Nucleus accumbens (tissue), 56 donors: ENCODE measurements around the gene C2CD3.
"Not testable (repeated sequence)": the region's sequence is repeated elsewhere in the genome, so short reads cannot be mapped to it uniquely, and the experiment has no call there.

ENCODE experiments used
- DNase-seq, 56 donors: peaks; one replicate each; lab custom pipeline; 2025; lab: John Stamatoyannopoulos, UW

The C2CD3 gene

DNA sequence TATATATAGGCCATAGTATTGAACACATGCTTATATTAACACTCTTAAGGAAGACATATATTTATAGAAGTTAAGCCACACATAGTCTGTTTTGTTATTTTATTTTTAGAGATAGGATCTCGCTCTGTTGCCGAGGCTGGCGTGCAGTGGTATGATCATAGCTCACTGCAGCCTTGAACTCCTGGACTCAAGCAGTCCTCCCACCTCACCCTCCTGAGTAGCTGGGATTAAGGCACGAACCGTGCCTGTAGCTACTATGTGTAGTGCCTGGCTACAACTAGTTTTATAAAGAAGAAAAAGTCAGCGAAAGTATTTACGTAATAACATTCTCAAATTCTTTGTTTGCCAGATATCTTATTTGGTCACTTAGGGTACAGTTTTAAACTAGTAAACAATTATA lies 182.6 kb downstream of the C2CD3 start:
- DNase-seq = no peak

DNA sequence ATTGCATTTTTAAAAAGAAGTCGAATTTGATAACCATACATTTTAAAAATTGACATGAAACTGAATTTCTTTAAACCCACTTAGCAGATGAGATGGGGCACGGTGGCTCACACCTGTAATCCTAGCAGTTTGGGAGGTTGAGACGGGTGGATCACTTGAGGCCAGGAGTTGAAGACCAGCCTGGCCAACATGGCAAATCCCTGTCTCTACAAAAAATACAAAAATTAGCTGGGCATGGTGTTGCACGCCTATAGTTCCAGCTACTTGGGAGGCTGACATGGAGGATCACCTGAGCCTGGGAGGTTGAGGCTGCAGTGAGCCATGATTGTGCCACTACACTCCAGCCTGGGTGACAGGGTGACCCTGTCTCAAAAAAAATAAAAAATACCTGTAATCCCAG lies 185.1 kb downstream of the C2CD3 start:
- not testable (repeated sequence) for DNase-seq

DNA sequence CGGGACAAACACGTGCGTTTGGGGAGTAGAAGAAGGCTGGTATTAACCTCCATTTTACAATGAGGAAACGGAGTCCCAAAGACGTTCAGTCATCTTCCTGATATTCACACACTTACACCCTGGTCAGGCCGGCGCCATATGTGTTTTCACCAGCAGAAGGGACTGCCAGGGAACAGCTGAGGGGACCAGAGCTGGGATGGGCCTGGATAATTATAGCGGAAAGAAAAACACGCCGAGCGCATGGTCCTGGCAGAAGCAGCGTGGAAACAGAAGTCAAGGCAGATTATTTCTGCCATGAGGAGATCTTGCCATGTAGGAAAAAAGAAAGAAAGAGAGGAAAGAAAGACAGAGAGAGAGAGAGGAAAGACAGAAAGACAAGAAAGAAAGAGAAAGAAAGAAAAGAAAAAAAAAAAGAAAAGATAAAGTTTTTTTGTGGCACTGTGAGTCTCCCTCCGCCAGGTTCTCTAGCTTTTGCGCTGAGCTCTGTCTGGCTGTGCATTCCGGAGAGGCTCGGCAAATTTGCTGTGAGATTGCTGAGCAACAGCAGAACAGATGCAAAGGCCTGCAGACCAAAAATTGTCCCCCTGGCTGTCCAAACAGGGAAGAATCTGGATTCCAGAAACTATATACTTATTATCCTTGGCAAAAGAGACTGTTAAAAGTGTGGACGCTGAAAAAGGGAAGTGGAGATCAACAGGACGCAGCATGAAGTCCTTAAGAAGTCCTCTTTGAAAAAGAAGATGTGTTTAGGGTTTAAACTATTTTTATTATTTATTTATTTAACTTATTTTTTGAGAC lies 186.9 kb downstream of the C2CD3 start:
- DNase-seq = no peak

DNA sequence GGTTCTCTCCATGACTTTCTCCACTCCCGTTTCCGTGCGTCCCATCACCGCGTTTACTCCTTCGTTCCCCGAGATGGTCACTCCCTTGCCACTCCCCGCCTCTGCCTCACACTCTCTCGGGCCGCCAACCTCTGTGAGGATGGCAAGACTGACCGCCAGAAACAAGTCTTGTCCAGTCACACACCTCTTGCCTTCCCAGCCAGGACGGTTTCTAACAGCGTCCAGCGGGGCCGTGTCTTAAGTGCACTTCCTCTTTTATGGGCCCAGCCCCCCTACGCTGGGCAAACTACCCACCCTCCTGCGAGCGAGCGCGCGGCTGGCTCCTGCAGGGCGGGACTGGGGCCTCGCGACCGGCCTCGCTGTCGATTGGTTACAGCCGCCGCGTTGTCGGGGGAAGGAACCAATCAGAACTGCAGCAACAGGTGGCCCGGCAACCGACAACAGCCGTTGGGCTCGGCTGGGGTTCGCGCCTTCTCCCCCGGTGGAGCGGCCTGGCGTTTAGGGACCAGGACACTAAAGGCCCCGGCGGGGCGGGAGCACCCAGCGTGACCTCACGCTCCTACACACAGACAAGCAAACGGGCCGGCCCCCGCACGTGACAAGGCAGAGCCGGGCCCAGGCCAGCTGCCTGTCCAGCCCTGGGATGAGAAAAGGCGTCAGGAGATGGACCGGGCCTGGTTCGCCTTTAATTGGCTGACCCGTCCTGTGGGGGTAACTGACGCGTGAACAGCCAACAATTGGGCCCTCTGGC lies 187.6 kb downstream of the C2CD3 start:
- peak; percentile 38 to 96 (median 89) for DNase-seq

DNA sequence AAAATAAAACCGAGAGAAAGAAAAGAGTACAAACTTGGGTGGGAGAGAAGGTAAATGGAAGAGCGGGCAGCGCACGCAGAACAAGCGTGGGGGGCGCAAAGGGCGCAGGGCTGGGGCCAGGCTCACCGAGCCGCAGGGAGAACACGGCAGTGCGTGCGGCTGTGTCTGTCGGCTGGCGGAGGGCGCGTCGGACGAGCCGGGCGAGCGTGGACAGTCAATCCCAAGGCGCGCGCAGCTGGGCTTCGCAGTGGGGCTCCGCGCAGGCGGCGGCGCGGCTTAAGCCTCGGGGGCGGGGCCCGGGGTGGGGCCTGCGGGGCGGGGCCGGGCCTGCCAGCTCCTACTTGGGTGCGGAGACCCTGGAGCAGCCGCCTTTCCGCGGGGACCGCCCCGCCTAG lies 188.2 kb downstream of the C2CD3 start, which contains the start of gene UCP2:
Gene UCP2, minus strand, starts transcription at position 249 of the 395 bp plus-strand sequence. CDS start 4,465 bp downstream, outside the sequence.
- peak in 53 of 56 donors; percentile 37 to 93 (median 76) for DNase-seq

DNA sequence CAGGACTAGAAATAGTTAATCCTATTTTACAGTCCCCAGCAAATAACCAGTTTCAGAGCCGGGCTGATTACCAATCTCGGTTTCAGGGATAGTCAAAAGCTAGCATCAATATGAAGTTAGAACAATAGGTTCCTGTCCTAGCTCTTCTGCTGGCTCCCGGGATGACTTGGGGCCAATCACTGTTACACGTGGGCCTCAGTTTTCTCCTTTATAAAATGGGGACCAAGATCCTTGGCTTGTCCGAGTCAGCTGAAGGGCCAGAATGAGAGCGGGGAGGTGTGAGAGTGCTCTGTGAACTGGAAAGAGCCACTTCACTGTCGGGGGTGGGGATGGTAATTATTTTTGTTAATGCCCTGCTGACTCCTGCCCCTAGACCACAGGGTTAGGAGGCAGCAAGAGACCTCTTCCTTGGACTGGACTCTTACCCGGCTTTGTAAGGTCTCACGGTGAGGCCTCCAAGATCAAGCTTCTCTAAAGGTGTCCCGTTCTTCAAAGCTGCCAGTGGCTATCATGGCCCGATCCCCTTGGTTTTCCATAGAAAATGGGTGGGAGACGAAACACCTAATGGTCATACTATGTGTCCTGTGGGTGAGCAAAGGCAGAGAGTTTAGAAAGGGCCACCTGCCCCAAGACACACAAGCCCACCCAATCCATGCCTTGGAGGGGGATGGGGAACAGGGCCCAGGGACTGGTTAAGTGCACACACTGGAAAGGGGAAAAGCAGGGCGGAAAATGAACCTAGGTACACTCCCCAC lies 189.6 kb downstream of the C2CD3 start:
- DNase-seq = no peak

DNA sequence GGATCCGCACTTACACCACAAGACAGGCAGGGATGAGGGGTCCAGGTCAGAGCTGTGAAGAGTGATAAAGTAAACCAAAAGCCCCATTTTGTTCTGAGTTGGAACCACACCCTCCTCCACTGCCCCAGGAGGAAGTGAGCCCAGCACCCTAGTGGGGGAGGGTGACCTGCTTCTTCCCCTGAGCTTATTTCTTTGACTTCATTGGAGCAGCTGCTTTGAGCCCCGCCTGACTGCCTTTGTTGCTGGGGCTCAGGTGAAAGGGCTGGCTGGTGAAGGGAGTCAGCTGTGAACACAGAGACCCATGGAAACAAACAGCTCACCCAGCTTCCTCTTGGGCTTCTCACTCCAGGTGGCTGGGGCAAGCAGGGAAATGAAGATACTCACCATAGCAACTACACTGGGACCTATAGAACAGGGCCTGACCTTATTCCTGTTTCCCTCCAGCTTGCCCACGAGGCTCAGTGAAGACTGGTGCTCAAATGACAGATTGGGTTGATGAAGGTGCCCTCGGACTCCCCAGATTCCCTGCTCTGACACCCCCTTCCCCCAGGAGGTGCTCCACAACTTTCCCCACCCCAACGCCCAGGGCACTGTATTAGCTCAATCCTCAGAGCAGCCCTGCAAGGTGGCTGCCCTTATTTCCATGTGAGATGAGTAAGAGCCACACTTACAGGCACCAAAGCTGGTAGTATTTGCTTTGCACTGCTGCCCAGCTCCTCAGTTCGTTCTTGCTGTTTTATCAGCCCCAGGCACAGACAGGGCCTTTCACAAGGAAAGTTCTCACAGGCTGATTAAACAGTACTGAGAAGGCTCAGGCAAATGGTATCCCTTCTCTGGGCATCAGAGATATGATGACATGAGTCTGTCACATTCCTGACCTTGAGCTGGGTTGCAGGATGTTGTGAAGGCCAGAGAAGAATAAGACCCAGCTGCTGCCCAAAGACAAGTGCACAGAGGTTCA lies 190.5 kb downstream of the C2CD3 start:
- peak in 3 of 56 donors; percentile 5 to 36 (median 16) for DNase-seq

DNA sequence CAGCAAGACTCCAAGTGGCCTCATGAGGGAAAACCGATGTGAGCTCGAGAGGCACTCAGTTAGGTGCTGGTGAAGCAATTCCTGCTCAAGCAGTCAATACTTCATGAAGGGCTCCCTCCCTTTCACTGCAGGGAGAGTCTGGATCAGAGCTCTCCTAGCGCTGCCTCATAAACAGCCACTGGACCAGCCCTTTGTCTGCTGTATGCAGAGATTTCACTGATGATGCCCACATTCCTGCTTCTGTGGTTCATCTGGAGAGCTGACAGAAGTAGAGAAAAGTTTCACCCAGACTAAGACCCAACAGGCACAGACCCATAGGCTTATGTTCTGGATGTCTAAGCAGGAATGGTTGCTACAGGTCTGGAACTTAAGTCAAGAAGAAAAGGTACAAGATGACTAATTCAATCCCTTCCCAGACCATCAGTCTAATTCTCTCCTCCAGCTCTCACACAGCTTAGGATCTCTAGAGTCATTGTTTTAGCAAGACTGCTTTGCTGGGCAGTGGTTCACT lies 192.2 kb downstream of the C2CD3 start:
- no peak for DNase-seq

DNA sequence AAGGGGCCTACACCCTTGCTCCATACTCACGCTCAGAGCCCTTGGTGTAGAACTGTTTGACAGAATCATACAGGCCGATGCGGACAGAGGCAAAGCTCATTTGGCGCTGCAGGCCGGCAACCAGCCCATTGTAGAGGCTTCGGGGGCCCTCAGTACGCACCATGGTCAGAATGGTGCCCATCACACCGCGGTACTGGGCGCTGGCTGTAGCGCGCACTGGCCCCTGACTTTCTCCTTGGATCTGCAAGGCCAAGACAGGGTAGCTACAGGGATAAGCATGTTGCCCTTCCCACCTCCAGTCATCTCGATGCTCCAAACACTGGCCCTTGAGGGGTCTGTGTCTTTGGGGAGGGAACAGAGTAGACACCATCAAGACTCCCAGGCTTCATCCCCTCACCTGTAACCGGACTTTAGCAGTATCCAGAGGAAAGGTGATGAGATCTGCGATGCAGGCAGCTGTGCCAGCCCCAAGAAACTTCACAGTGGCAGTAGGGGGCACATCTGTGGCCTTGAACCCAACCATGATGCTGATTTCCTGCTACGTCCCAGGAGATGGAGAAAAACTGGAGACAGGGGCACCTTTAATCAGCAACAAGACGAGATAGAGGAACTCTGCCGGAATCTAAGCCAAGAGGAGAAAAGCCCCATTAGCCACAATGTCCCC lies 192.8 kb downstream of the C2CD3 start:
- no peak for DNase-seq

DNA sequence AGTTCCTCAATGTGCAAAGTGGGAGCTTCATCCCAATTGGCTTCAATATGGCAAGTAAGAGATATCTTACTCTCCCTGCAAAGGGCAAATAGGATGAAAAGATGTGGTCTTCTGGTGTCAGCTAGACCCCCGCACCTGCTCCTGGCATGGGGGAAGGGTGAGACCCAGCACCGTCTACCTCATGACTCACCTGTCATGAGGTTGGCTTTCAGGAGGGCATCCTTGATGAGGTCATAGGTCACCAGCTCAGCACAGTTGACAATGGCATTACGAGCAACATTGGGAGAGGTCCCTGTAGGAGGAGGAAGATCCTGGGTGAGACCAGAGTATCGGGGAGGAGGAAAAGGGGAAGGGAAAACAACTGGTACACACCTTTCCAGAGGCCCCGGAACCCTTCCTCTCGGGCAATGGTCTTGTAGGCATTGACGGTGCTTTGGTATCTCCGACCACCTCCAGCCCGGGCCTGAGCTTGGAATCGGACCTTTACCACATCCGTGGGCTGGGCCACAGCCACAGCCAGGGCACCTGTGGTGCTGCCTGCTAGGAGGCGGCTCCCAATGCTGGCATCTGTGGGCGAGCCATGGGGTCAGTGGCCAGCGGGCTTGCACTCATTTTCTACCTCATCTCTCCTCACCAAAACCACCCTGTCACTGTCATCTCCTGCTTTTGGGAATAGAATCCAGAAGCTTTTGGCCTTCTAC lies 194.2 kb downstream of the C2CD3 start:
- no peak for DNase-seq

DNA sequence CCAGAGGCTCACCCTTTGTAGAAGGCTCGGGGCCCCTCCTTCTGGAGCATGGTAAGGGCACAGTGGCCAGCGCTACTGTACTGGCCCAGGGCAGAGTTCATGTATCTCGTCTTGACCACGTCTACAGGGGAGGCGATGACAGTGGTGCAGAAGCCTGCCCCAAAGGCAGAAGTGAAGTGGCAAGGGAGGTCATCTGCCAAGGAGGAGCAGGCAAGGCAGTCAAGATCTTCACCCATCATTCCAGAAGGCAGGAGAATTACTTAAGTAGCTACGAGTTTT lies 195.4 kb downstream of the C2CD3 start:
- DNase-seq = no peak

DNA sequence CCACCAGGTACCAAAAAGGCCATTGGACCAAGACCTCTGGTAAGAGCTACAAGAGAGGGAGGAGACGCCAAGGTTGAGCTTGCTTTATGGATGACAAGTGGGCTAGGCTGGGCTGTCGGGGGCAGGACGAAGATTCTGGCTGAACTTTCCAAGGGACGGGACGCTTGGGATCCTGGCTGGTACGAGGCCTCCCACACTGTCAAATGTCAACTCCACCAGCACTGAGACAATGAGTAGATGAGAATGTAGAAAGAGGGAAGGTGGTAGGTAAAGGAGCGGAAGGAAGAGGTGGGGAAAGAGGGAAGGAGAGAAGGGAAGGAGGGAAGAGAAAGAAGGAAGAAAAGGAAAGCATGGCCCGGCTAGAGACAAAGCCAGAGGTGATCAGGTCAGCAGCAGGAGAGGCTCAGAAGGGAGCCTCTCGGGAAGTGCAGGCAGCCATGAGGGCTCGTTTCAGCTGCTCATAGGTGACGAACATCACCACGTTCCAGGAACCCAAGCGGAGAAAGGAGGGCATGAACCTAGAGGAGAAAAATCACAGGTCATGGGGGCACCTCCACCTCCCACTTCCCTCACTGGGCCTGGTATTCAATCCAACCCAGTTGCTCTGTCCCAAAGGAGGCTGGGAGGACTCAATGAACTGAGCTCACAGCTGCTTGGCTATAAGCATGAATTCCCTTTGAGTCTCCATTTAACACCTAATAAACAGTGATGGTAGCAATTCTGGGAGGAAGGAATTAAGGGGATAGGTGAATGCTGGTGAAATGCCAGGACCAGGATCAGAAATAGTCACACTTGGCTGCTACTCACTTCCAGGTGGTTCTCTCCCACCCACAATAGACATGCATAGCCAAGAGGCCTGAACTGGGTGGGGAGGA lies 196.0 kb downstream of the C2CD3 start:
- no peak for DNase-seq

DNA sequence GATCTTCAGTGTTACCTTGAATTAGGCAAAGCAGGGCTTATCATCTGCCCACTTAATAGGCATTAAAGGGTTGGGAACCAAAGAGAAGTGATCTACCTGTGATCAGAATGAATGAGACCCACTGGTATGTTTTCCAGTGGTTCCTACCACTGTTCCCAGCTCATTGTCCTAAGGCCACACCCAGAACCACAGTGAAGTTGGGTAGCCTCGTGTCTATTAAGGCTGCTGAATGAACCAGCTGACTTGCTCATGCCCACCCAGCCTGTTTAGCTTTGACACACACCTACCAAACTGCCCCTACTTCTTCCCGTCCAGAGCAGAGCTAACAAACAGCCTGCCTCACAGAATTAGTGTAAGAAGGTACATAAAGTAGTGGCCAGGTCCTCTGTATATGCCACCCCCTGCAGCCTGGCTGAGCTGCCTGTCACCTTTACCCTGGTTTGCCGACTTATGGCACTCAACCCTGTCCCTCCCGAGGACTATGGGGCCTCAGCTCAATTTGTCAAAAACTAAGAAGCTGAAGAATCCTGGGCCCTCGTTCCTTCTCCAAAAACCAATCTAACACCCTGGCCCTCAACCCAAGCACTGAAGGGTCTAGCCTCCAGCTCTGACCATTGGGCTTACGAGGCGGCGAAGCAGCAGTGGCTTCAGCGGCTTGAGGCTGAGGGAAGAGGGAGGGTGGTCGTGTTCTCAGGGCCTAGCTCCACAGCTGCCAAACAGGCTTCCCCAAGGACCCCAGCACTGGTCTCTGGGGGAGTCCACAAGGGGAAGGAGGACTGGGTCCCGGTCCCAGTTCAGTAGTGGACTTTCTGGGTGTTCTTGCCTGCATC lies 198.0 kb downstream of the C2CD3 start:
- no peak for DNase-seq

DNA sequence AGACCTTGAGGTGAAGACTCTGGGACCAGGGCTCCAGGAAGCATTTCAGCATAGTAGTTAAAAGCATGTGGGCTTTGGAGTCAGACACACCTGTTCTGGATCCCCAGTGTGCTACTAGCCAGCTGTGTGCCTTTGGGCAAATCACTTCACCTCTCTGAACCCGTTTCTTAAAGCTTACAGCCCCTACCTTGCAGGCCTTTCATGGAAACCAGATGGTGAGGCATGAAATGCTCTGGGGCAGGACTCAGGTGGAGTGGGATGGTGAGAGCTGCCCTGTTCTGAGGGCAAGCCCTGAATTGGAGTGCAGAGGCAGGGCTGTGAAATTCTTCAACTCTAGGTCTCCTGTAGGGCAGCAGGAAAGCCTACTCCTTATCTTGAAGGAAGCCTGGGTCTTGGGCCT lies 198.6 kb downstream of the C2CD3 start:
- DNase-seq = no peak

DNA sequence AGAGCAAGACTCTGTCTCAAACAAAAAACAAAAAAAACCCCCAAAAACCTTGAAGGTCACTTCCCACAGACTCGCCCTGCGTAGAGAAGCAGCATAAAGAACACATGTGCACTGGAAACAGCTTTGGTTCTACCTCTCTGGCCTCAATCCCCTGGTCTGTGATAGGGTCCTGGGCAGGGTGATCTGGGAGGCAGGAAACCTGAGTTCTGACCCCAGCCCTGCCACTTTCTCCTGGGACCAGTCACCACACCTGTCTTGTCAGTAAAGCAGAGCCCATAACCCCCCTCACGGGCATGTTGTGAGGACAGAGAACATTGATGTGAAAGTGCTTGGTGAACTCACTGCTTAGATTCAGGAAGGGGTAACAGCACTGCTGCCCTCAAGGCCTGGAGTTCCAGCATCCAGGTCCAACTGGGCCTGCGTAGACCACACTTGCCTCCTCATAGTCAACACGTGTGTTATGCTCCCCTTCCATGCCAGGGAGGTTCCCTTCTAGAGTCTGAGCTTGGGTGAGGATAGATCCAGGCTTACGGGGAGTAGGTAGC lies 199.6 kb downstream of the C2CD3 start:
- DNase-seq = no peak

DNA sequence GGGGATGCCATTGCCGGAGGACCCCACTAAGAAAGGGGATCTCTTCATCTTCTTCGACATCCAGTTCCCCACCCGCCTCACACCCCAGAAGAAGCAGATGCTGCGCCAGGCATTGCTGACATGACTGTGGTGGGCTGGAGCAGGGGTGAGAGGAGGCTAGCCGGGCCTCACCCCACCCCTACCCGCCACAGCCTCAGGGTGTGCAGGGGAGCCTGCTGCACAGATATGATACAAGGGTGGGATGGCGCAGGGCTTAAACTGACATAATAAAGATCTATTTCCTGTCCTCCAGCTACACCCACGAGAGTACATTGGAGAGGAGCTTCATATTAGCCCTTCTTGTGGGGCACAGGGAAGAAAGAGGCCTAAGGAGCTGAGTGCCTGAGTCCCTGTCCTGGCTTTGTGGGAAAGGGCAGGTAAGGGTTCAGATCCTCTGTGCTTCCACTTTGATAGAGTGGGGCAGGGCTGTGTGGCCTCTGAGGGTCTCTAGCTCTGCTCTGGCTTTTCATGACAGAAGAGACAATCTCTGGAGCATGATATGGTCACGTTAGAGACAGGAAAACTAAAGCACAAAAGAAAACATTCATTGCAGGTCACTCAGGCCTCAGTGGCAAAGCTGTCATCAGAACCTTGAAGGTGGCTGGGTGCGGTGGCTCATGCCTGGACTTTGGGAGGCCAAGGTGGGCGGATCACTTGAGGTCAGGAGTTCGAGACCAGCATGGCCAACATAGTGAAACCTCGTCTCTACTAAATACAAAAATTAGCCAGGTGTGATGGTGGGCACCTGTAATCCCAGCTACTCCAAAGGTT lies 200.6 kb downstream of the C2CD3 start:
- DNase-seq = no peak
